Right ventricle myocardium inferior (tissue), 1 donor: Measurements from ENCODE around the gene FAM83D. TPM values are rescaled to one million over a fixed set of nuclear protein-coding genes. Genes with fewer than 3 reads are reported as not detected.
A peak's percentile ranks its signal among the peaks of the same experiment; 100 is the strongest.

Experiments used
- ATAC-seq: fragments of 200-7000 bp; cut with Tn5 transposase; one replicate; pipeline ENCODE4 v1.9.1; 2020; ENCODE audit warnings: mild to moderate bottlenecking, moderate library complexity
- DNase-seq: peaks from one replicate; pipeline ENCODE4 v3.0.0; 2021; ENCODE audit errors: missing footprints
- intact Hi-C: fragments of 100-400 bp; cut with DNase I; formaldehyde crosslinking; loops from one replicate; pipeline ENCODE4 v1.11.0; 2022
- total RNA-seq: library from RNA; stranded (reverse); fragmentation: NEBNext Ultra II Directional; extraction: Animal tissue kit (Norgen Biotek cat#: 25700); gene quantifications from one replicate; pipeline ENCODE4 v1.2.1, GENCODE V29; 2021
- donor health status: DM: no; HTN: yes; CAD: no; lungs with severe emphysema.

Gene FAM83D
- total RNA-seq, 1 donor from 2014 or later = 0.49 TPM

GRCh38 chr20:38927902-38928578 is 1.8 kb downstream of the FAM83D start:
- DNase-seq (no peak), ATAC-seq (no peak)
- intact Hi-C loops = no loop called here

GRCh38 chr20:38930242-38930569 is 4.0 kb downstream of the FAM83D start:
- no peak for ATAC-seq
- DNase-seq = no peak
- intact Hi-C loops = loop anchor here (5.0 kb wide), 1 partner anchor 117 kb away; no protein-coding TSS in a partner anchor

GRCh38 chr20:38931984-38932383 is 5.8 kb downstream of the FAM83D start:
- ATAC-seq (no peak), DNase-seq (no peak)
- intact Hi-C loops = loop anchor here (5.0 kb wide), 1 partner anchor 115 kb away; no protein-coding TSS in a partner anchor

- intact Hi-C loops = loop anchor here (5.0 kb wide), 1 partner anchor 115 kb away; no protein-coding TSS in a partner anchor
- ATAC-seq (peak; percentile 48), DNase-seq (no peak)
Measured at GRCh38 chr20:38932457-38933120, 6.4 kb downstream of the FAM83D start.

GRCh38 chr20:38934530-38934929 is 8.3 kb downstream of the FAM83D start:
- ATAC-seq (no peak), DNase-seq (no peak)
- intact Hi-C loops = loop anchor here (5.0 kb wide), 1 partner anchor 113 kb away; no protein-coding TSS in a partner anchor

- intact Hi-C loops = no loop called here
- DNase-seq (no peak), ATAC-seq (no peak)
Measured at GRCh38 chr20:38935285-38935684, 9.1 kb downstream of the FAM83D start.

- DNase-seq = no peak
- ATAC-seq = no peak
- intact Hi-C loops = no loop called here
Measured at GRCh38 chr20:38935967-38936407, 9.8 kb downstream of the FAM83D start.

- intact Hi-C loops = no loop called here
- ATAC-seq (no peak), DNase-seq (no peak)
Measured at GRCh38 chr20:38937000-38937399, 10.8 kb downstream of the FAM83D start.

- DNase-seq (no peak), ATAC-seq (no peak)
- intact Hi-C loops = no loop called here
Measured at GRCh38 chr20:38937978-38938473, 11.8 kb downstream of the FAM83D start.

- DNase-seq (no peak), ATAC-seq (no peak)
- intact Hi-C loops = no loop called here
Measured at GRCh38 chr20:38939686-38940085, 13.5 kb downstream of the FAM83D start.

- ATAC-seq = no peak
- intact Hi-C loops = no loop called here
- DNase-seq = no peak
Measured at GRCh38 chr20:38940644-38941043, 14.4 kb downstream of the FAM83D start.

GRCh38 chr20:38941726-38942389 is 15.6 kb downstream of the FAM83D start:
- intact Hi-C loops = no loop called here
- ATAC-seq (no peak), DNase-seq (no peak)

- intact Hi-C loops = no loop called here
- DNase-seq (no peak), ATAC-seq (no peak)
Measured at GRCh38 chr20:38945012-38945411, 18.8 kb downstream of the FAM83D start.

GRCh38 chr20:38946836-38947235 is 20.6 kb downstream of the FAM83D start:
- intact Hi-C loops = no loop called here
- no peak for DNase-seq
- ATAC-seq = no peak

- DNase-seq (no peak), ATAC-seq (no peak)
- intact Hi-C loops = no loop called here
Measured at GRCh38 chr20:38947931-38948362, 21.7 kb downstream of the FAM83D start.

- ATAC-seq (no peak), DNase-seq (no peak)
- intact Hi-C loops = no loop called here
Measured at GRCh38 chr20:38950254-38950653, 24.0 kb downstream of the FAM83D start.

GRCh38 chr20:38951611-38952010 is 25.4 kb downstream of the FAM83D start:
- DNase-seq (no peak), ATAC-seq (no peak)
- intact Hi-C loops = no loop called here

- ATAC-seq = no peak
Measured at GRCh38 chr20:38952153-38952552, 25.9 kb downstream of the FAM83D start.

GRCh38 chr20:38953630-38954340 is 27.6 kb downstream of the FAM83D start:
- ATAC-seq (no peak), DNase-seq (no peak)
- intact Hi-C loops = no loop called here

More at GRCh38 chr20:38952153-38952552, 25.9 kb downstream of the FAM83D start:
- DNase-seq = no peak
- intact Hi-C loops = no loop called here
